HCT116 (cell line): Measurements from ENCODE around the gene PACRG. TPM values are rescaled to one million over a fixed set of nuclear protein-coding genes. Genes with fewer than 3 reads are reported as not detected.

Experiments
- ATAC-seq: fragments of 200-7000 bp; cut with Tn5 transposase; 2 replicates; pipeline ENCODE4 v1.9.1; 2020; ENCODE audit warnings: mild to moderate bottlenecking, moderate library complexity
- BruUV-seq: library from RNA; stranded (reverse); fragments of 400-500 nt; replicated peaks from 2 replicates; lab custom pipeline; 2021; lab: Mats Ljungman, UMichigan
- CTCF ChIA-PET: fragments of 300-600 bp; sonication (Branson Sonifier 250); formaldehyde crosslinking; loops from one replicate; lab custom pipeline; 2021; ENCODE audit warnings: antibody characterized with exemption; lab: Charles Lee
- POLR2A ChIA-PET: fragments of 300-600, 350-600 bp; sonication (Branson Sonifier 250); formaldehyde crosslinking; loops from one replicate; lab custom pipeline; 2021; ENCODE audit warnings: antibody characterized with exemption; lab: Charles Lee
- RAD21 ChIA-PET, 2 experiments: fragments of 300-600 bp; sonication (Branson Sonifier 250); formaldehyde crosslinking; loops; one replicate each; lab custom pipeline; 2023; ENCODE audit warnings: low total read pairs in 2 of 2; ENCODE audit not compliant: uncharacterized antibody in 2 of 2, unreplicated experiment in 2 of 2, low non-redundant PET in 1 of 2; lab: Charles Lee
- DNase-seq: peaks from one replicate; pipeline ENCODE4 v3.0.0-alpha.2; 2010; ENCODE audit warnings: low read depth, low spot score
- H2AFZ ChIP-seq: fragments of 200-600 bp; shearing (Covaris generic), sonication (generic); 2 replicates; pipeline ENCODE4 v1.6.1; 2017; ENCODE audit warnings: low read depth, mixed run types, mixed read lengths, antibody characterized with exemption, low read length; ENCODE audit not compliant: poor library complexity, severe bottlenecking
- H3K27ac ChIP-seq: 2 replicates; pipeline ENCODE4 v1.5.1; 2012; ENCODE audit warnings: low read depth, low read length
- H3K27me3 ChIP-seq: fragments of 200-600 bp; sonication (generic); 2 replicates; pipeline ENCODE4 v1.6.1; 2016; ENCODE audit warnings: mixed run types, low read length, mixed read lengths; ENCODE audit not compliant: insufficient read depth
- H3K36me3 ChIP-seq, 2 experiments: fragments of 200-500 bp in 1 of 2; fragments of 200-600 bp in 1 of 2; sonication (Bioruptor generic) in 1 of 2; sonication (generic) in 1 of 2; 2 replicates each; pipeline versions ENCODE4 v1.5.1 to v1.6.1; 2014 to 2016; ENCODE audit warnings: low read length in 2 of 2, inconsistent platforms in 1 of 2, mixed read lengths in 1 of 2, mixed run types in 1 of 2; ENCODE audit not compliant: insufficient read depth in 2 of 2, control insufficient read depth in 1 of 2
- H3K4me1 ChIP-seq, 2 experiments: fragments of 200-600 bp in 1 of 2; sonication (generic) in 1 of 2; 2 replicates each; pipeline versions ENCODE4 v1.5.1 to v1.6.1; 2012 to 2017; ENCODE audit warnings: low read length in 2 of 2, inconsistent platforms in 1 of 2, mild to moderate bottlenecking in 1 of 2, mixed read lengths in 1 of 2, mixed run types in 1 of 2, moderate library complexity in 1 of 2; ENCODE audit not compliant: insufficient read depth in 2 of 2, control insufficient read depth in 1 of 2
- H3K4me2 ChIP-seq: fragments of 200-600 bp; sonication (generic); 2 replicates; pipeline ENCODE4 v1.6.1; 2017; ENCODE audit warnings: mixed run types, low read length, mixed read lengths
- H3K4me3 ChIP-seq, 2 experiments: fragments of 200-600 bp in 1 of 2; sonication (generic) in 1 of 2; replicated peaks in 1 of 2; 2 replicates each; pipeline ENCODE4 v1.5.1; 2011 to 2016; ENCODE audit warnings: low read length in 2 of 2, control low read depth in 1 of 2, low read depth in 1 of 2, mild to moderate bottlenecking in 1 of 2, mixed read lengths in 1 of 2, mixed run types in 1 of 2
- H3K79me2 ChIP-seq: fragments of 200-600 bp; sonication (generic); 2 replicates; pipeline ENCODE4 v1.6.1; 2017; ENCODE audit warnings: mild to moderate bottlenecking, mixed run types, low read length, moderate library complexity, mixed read lengths; ENCODE audit not compliant: insufficient read depth
- H3K9ac ChIP-seq: fragments of 200-600 bp; sonication (generic); 2 replicates; pipeline ENCODE4 v1.6.1; 2016; ENCODE audit warnings: low read length, mixed read lengths
- H3K9me2 ChIP-seq: fragments of 200-600 bp; sonication (generic), shearing (Covaris generic); 2 replicates; pipeline ENCODE4 v1.6.1; 2017; ENCODE audit warnings: mixed run types, mild to moderate bottlenecking, moderate library complexity; ENCODE audit not compliant: insufficient read depth
- H3K9me3 ChIP-seq, 2 experiments: fragments of 200-500 bp in 1 of 2; fragments of 200-600 bp in 1 of 2; sonication (Bioruptor generic) in 1 of 2; sonication (generic) in 1 of 2; 2 replicates each; pipeline ENCODE4 v1.6.1; 2014 to 2017; ENCODE audit warnings: low read length in 2 of 2, mixed read lengths in 2 of 2, inconsistent platforms in 1 of 2, low read depth in 1 of 2, mild to moderate bottlenecking in 1 of 2, mixed run types in 1 of 2, moderate library complexity in 1 of 2; ENCODE audit not compliant: control insufficient read depth in 1 of 2, insufficient read depth in 1 of 2
- H4K20me1 ChIP-seq: fragments of 200-600 bp; sonication (generic), shearing (Covaris generic); 2 replicates; pipeline ENCODE4 v1.6.1; 2017; ENCODE audit warnings: mixed run types, mild to moderate bottlenecking, moderate library complexity; ENCODE audit not compliant: insufficient read depth
- CBX3 ChIP-seq: IDR thresholded peaks from 2 replicates; pipeline ENCODE4 v1.6.1; 2012; ENCODE audit warnings: low read depth
- EZH2 ChIP-seq: fragments of 200-600 bp; sonication (generic); IDR thresholded peaks from 2 replicates; pipeline ENCODE4 v1.6.1; 2017; ENCODE audit warnings: antibody characterized with exemption, mixed run types
- POLR2A ChIP-seq: IDR thresholded peaks from 2 replicates; pipeline ENCODE4 v1.7.0; 2011; ENCODE audit warnings: borderline replicate concordance; ENCODE audit not compliant: insufficient read depth, insufficient read length; ENCODE audit errors: extremely low read depth
- SIN3A ChIP-seq: IDR thresholded peaks from 2 replicates; pipeline ENCODE4 v1.6.1; 2012; ENCODE audit warnings: low read depth
- TCF7L2 ChIP-seq: IDR thresholded peaks from 2 replicates; pipeline ENCODE4 v1.7.0; 2011; ENCODE audit warnings: borderline replicate concordance, inconsistent platforms; ENCODE audit not compliant: insufficient read depth, insufficient read length; ENCODE audit errors: extremely low read depth
- ZFX ChIP-seq: fragments of 450-650 bp; IDR thresholded peaks from 2 replicates; pipeline ENCODE4 v1.6.1; 2017
- ZNF274 ChIP-seq: fragments of 200-500 bp; sonication (Bioruptor generic); IDR thresholded peaks from 2 replicates; pipeline ENCODE4 v1.6.1; 2014; ENCODE audit warnings: mild to moderate bottlenecking, low read depth, low read length, inconsistent platforms
- intact Hi-C: fragments of 100-400 bp; cut with micrococcal nuclease; formaldehyde crosslinking; loops from 2 replicates; pipeline ENCODE4 v1.10.0; 2022
- total RNA-seq: library from RNA; stranded (reverse); gene quantifications from one replicate; pipeline ENCODE4 v1.2.1, GENCODE V29; 2021; ENCODE audit not compliant: unreplicated experiment
- TF ChIP-seq, protein P1 (sequence below): IDR thresholded peaks from 2 replicates; pipeline ENCODE4 v1.6.1; 2012; ENCODE audit warnings: low read depth
- TF ChIP-seq, protein P2 (sequence below), 3 experiments: fragments of 200-600 bp in 1 of 3; sonication (generic) in 1 of 3; IDR thresholded peaks in 2 of 3; conservative IDR thresholded peaks in 1 of 3; 2 replicates each; pipeline ENCODE4 v1.5.1; 2012 to 2017; ENCODE audit warnings: low read depth in 2 of 3, low read length in 2 of 3, antibody characterized with exemption in 1 of 3, borderline replicate concordance in 1 of 3, control low read depth in 1 of 3, mild to moderate bottlenecking in 1 of 3, mixed read lengths in 1 of 3, mixed run types in 1 of 3, moderate library complexity in 1 of 3; ENCODE audit not compliant: insufficient read depth in 1 of 3
- TF ChIP-seq, protein P3 (sequence below): IDR thresholded peaks from 2 replicates; pipeline ENCODE4 v1.6.1; 2012

PACRG gene
- total RNA-seq, 1 experiment from 2014 or later = 0.71 TPM

DNA sequence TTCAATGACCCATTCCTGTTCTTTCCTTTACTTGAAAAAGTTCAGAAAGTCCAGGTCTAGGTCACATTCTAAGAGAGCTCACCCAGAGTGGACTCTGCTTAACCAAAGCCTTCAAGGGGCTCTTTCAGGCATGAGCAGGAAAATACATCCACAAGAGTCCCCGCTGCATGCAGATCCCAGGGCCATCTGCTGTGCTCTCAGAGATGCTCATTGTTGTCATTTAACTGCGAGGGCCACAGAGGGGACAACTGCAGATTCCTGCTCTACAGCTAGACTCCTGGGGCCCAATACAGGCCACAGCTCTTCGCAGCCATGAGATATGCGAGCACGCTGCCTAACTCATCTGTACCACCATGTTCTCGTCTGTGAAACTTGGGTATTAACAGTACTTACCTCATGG, 391.2 kb downstream of the PACRG start:
- Histone ChIP-seq H3K4me2 (no peak overlapping the region), H3K4me1 (no peaks in the 10 kb centered on the region), H3K9ac (no peak overlapping the region)
- TF ChIP-seq POLR2A = no peak
- TF ChIP-seq, protein P1, sequence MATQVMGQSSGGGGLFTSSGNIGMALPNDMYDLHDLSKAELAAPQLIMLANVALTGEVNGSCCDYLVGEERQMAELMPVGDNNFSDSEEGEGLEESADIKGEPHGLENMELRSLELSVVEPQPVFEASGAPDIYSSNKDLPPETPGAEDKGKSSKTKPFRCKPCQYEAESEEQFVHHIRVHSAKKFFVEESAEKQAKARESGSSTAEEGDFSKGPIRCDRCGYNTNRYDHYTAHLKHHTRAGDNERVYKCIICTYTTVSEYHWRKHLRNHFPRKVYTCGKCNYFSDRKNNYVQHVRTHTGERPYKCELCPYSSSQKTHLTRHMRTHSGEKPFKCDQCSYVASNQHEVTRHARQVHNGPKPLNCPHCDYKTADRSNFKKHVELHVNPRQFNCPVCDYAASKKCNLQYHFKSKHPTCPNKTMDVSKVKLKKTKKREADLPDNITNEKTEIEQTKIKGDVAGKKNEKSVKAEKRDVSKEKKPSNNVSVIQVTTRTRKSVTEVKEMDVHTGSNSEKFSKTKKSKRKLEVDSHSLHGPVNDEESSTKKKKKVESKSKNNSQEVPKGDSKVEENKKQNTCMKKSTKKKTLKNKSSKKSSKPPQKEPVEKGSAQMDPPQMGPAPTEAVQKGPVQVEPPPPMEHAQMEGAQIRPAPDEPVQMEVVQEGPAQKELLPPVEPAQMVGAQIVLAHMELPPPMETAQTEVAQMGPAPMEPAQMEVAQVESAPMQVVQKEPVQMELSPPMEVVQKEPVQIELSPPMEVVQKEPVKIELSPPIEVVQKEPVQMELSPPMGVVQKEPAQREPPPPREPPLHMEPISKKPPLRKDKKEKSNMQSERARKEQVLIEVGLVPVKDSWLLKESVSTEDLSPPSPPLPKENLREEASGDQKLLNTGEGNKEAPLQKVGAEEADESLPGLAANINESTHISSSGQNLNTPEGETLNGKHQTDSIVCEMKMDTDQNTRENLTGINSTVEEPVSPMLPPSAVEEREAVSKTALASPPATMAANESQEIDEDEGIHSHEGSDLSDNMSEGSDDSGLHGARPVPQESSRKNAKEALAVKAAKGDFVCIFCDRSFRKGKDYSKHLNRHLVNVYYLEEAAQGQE = no peak
- TF ChIP-seq, protein P2, sequence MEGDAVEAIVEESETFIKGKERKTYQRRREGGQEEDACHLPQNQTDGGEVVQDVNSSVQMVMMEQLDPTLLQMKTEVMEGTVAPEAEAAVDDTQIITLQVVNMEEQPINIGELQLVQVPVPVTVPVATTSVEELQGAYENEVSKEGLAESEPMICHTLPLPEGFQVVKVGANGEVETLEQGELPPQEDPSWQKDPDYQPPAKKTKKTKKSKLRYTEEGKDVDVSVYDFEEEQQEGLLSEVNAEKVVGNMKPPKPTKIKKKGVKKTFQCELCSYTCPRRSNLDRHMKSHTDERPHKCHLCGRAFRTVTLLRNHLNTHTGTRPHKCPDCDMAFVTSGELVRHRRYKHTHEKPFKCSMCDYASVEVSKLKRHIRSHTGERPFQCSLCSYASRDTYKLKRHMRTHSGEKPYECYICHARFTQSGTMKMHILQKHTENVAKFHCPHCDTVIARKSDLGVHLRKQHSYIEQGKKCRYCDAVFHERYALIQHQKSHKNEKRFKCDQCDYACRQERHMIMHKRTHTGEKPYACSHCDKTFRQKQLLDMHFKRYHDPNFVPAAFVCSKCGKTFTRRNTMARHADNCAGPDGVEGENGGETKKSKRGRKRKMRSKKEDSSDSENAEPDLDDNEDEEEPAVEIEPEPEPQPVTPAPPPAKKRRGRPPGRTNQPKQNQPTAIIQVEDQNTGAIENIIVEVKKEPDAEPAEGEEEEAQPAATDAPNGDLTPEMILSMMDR (IDR thresholded peaks at IDR 0.05 in 2 of 3, conservative IDR thresholded peaks at IDR 0.05 in 1 of 3; ENCODE audit: borderline replicate concordance in 1 of 3, insufficient read depth in 1 of 3, low read depth in 2 of 3, low read length in 2 of 3) = no peak
- TF ChIP-seq, protein P3, sequence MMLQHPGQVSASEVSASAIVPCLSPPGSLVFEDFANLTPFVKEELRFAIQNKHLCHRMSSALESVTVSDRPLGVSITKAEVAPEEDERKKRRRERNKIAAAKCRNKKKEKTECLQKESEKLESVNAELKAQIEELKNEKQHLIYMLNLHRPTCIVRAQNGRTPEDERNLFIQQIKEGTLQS = no peak
- TF ChIP-seq ZNF274 = no peak
- no peak for TF ChIP-seq SIN3A
- no peak for TF ChIP-seq CBX3
- no peak for TF ChIP-seq ZFX
- TF ChIP-seq EZH2 = no peak
- TF ChIP-seq TCF7L2 = no peak
- TF ChIP-seq, all 23 proteins: peak for 0
- H3K9me3 ChIP-seq = no peaks in the 10 kb centered on the region; a peak in 1 of 4 replicates
- no peak overlapping the region for H2AFZ ChIP-seq
- POLR2A ChIA-PET = no interaction called here
- DNase-seq = no peak
- no peaks in the 10 kb centered on the region for H3K36me3 ChIP-seq
- RAD21 ChIA-PET = no interaction called here
- H3K9me2 ChIP-seq = no peaks in the 10 kb centered on the region
- H3K4me3 ChIP-seq = no peak overlapping the region
- H3K27ac ChIP-seq = no peak overlapping the region
- CTCF ChIA-PET = no interaction called here
- ATAC-seq = no peak
- no TSS peak for BruUV-seq
- intact Hi-C loops = no loop called here
- no peaks in the 10 kb centered on the region for H3K27me3 ChIP-seq
- no peaks in the 10 kb centered on the region for H3K79me2 ChIP-seq
- H4K20me1 ChIP-seq = no peaks in the 10 kb centered on the region
